ENCODE results near the gene GAB1.
"Not testable (repeated sequence)": the region's sequence is repeated elsewhere in the genome, so short reads cannot be mapped to it uniquely, and the experiment has no call there.

GAB1 gene

GRCh38 chr4:143346206-143346605 lies 9.5 kb downstream of the GAB1 start:
- no peak overlapping the region for H3K4me3 ChIP-seq (ENCODE audit: low read depth, low read length)
- no peak for TF ChIP-seq KLF1 (tag by site-specific recombination; IDR thresholded peaks at IDR 0.05)
- no peak for TF ChIP-seq ZNF530 (tag by site-specific recombination; IDR thresholded peaks at IDR 0.05; ENCODE audit: low read depth)
- H3K4me1 ChIP-seq (ENCODE audit: control insufficient read depth, insufficient read depth, low read length) = peaks cover 10% of the 10 kb centered on the region; the same call in 1 of the 2 replicates
- CTCF ChIA-PET = no interaction called here
- H3K36me3 ChIP-seq (ENCODE audit: control insufficient read depth in 2 of 2, insufficient read depth in 1 of 2, low read length in 2 of 2) = no peaks in the 10 kb centered on the region
- POLR2A ChIA-PET = no interaction called here
- no peaks in the 10 kb centered on the region for H3K9me3 ChIP-seq (ENCODE audit: control insufficient read depth, insufficient read depth, low read depth, low read length)
- no peak overlapping the region for H3K27ac ChIP-seq (ENCODE audit: extremely low read depth, low read depth, low read length)

GRCh38 chr4:143347484-143348111 lies 10.9 kb downstream of the GAB1 start:
- POLR2A ChIA-PET = no interaction called here
- TF ChIP-seq FEZF1 (tag by site-specific recombination; IDR thresholded peaks at IDR 0.05) = 0 out of 2 replicates have a peak, but pooled peaks have one; percentile 45
- TF ChIP-seq ZNF133 (tag by site-specific recombination; IDR thresholded peaks at IDR 0.05) = no peak
- Histone ChIP-seq H3K4me3 (ENCODE audit: low read depth, low read length) (no peak overlapping the region), H3K27ac (ENCODE audit: extremely low read depth, low read depth, low read length) (no peak overlapping the region), H3K36me3 (ENCODE audit: control insufficient read depth in 2 of 2, insufficient read depth in 1 of 2, low read length in 2 of 2) (no peaks in the 10 kb centered on the region), H3K9me3 (ENCODE audit: control insufficient read depth, insufficient read depth, low read depth, low read length) (no peaks in the 10 kb centered on the region), H3K4me1 (ENCODE audit: control insufficient read depth, insufficient read depth, low read length) (peaks cover 20% of the 10 kb centered on the region; the same call in 1 of the 2 replicates)
- CTCF ChIA-PET = interaction anchor here (0.7 kb wide), 1 partner anchor 1487 kb away, joined by 3 read pairs; no protein-coding TSS in a partner anchor

GRCh38 chr4:143348233-143349077 lies 11.8 kb downstream of the GAB1 start:
- Histone ChIP-seq H3K9me3 (ENCODE audit: control insufficient read depth, insufficient read depth, low read depth, low read length) (no peaks in the 10 kb centered on the region), H3K27ac (ENCODE audit: extremely low read depth, low read depth, low read length) (no peak overlapping the region), H3K4me1 (ENCODE audit: control insufficient read depth, insufficient read depth, low read length) (peaks cover 20% of the 10 kb centered on the region; the same call in 1 of the 2 replicates), H3K4me3 (ENCODE audit: low read depth, low read length) (no peak overlapping the region), H3K36me3 (ENCODE audit: control insufficient read depth in 2 of 2, insufficient read depth in 1 of 2, low read length in 2 of 2) (no peaks in the 10 kb centered on the region)
- ChIA-PET POLR2A (interaction anchor here (1.0 kb wide), 1 partner anchor 11 kb away, joined by 3 read pairs; the partner anchor contains the start of gene GAB1), CTCF (no interaction called here)
- no peak for TF ChIP-seq ZBTB17 (tag by site-specific recombination; IDR thresholded peaks at IDR 0.05)
- peak; percentile 64 for TF ChIP-seq ZNF623 (tag by site-specific recombination; IDR thresholded peaks at IDR 0.05)

GRCh38 chr4:143349858-143350527 lies 13.3 kb downstream of the GAB1 start:
- H3K27ac ChIP-seq (ENCODE audit: extremely low read depth, low read depth, low read length); H3K36me3 ChIP-seq (ENCODE audit: control insufficient read depth in 2 of 2, insufficient read depth in 1 of 2, low read length in 2 of 2); H3K9me3 ChIP-seq (ENCODE audit: control insufficient read depth, insufficient read depth, low read depth, low read length); POLR2A ChIA-PET; CTCF ChIA-PET; H3K4me3 ChIP-seq (ENCODE audit: low read depth, low read length): not testable (repeated sequence)
- H3K4me1 ChIP-seq (ENCODE audit: control insufficient read depth, insufficient read depth, low read length) = peaks cover 17% of the 10 kb centered on the region; the same call in 1 of the 2 replicates

- TF ChIP-seq ZBTB1 (tag by site-specific recombination; IDR thresholded peaks at IDR 0.05) (no peak), ZNF274 (IDR thresholded peaks at IDR 0.05; ENCODE audit: low read length) (no peak), ZNF274 (tag by site-specific recombination; IDR thresholded peaks at IDR 0.05; ENCODE audit: borderline replicate concordance) (no peak), ZBTB44 (tag by site-specific recombination; IDR thresholded peaks at IDR 0.05) (no peak), KLF9 (tag by site-specific recombination; IDR thresholded peaks at IDR 0.05; ENCODE audit: low read depth) (0 out of 2 replicates have a peak, but pooled peaks have one; percentile 19), ZFP3 (tag by site-specific recombination; IDR thresholded peaks at IDR 0.05; ENCODE audit: low read depth) (no peak)
- H3K27ac ChIP-seq (ENCODE audit: extremely low read depth, low read depth, low read length) = no peak overlapping the region
- POLR2A ChIA-PET = interaction anchor here (1.8 kb wide), 1 partner anchor 14 kb away, joined by 6 read pairs; the partner anchor contains the start of gene GAB1
- H3K36me3 ChIP-seq (ENCODE audit: control insufficient read depth in 2 of 2, insufficient read depth in 1 of 2, low read length in 2 of 2) = no peaks in the 10 kb centered on the region
- no peak overlapping the region for H3K4me3 ChIP-seq (ENCODE audit: low read depth, low read length)
- peaks cover 15% of the 10 kb centered on the region; the same call in 1 of the 2 replicates for H3K4me1 ChIP-seq (ENCODE audit: control insufficient read depth, insufficient read depth, low read length)
- CTCF ChIA-PET = no interaction called here
- H3K9me3 ChIP-seq (ENCODE audit: control insufficient read depth, insufficient read depth, low read depth, low read length) = no peaks in the 10 kb centered on the region
Measured at GRCh38 chr4:143351149-143351691, 14.5 kb downstream of the GAB1 start.
